HK-2 (cell line): ENCODE measurements around the gene ANKS1B.
"Not testable (repeated sequence)": the region's sequence is repeated elsewhere in the genome, so short reads cannot be mapped to it uniquely, and the experiment has no call there.

Experiments used
- DNase-seq: peaks from one replicate; pipeline ENCODE4 v3.0.0-alpha.2; 2018; ENCODE audit not compliant: unreplicated experiment

The ANKS1B gene

DNA sequence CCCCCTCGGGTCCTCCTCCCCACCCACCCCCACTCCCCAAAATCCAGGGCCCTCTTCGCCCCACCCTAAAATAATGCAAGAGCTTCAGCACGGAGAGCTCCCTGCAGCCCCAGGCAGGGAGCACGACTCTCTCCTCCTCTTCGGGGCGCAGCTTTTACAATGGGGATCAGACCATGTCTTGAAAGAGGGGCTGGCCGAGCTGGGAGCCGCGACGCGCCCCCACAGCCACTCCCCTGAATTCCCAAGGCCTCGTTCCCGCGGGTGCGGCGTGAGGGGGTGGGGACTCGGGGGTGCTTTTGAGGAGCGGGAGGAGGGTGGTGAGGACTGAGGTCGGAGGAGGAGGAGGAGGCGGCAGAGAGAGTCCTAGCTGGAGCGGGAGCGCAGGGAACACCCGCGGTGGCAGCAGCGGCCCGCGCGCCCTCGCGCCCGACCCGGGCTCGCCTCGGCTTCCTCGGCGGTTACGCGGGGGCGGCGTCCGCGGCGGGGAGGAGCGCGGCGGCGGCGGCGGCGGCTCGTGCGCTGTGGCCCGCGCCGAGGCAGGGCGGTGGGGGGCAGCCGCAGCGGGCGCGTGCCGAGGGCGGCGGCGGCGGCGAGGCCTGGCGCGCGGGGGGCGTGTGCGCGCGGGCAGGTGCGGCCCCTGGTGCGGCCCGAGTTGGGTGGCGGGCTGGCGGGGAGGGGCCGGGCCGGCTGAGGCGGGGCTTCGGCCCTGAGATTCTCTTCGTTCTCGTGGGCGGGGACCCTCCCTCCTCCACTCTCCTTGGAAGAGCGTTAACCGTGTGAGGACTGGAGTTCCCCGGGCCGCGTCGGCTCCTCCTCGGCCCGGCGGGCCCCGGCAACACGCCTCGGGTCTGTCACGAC, at the start of gene ANKS1B:
ANKS1B (minus strand) TSS at position 666 of the 858 bp plus-strand sequence. CDS start 699 bp downstream, outside the sequence.
- DNase-seq, result peak; percentile 74

DNA sequence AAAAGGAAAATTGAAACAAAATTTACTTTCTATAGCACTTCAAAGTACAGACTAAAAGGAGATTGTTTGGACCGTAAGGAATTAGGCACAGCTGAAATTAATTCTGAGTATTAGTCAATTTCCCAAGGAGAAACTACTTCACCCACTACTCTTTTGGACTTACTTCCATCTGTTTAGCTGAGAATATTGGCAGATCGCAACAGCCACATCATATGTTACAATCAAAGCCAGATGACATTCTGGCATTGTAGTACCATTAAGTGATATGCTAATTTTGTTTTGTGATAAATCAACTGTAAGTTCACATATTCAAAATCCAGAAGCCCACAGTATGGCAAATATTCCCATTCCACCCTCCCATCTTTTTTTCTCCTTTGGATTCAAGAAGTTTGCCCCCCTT, 47.1 kb upstream of the ANKS1B start:
- DNase-seq, result no peak

GRCh38 chr12:100027671-100028070, 42.9 kb upstream of the ANKS1B start:
- no peak for DNase-seq

DNA sequence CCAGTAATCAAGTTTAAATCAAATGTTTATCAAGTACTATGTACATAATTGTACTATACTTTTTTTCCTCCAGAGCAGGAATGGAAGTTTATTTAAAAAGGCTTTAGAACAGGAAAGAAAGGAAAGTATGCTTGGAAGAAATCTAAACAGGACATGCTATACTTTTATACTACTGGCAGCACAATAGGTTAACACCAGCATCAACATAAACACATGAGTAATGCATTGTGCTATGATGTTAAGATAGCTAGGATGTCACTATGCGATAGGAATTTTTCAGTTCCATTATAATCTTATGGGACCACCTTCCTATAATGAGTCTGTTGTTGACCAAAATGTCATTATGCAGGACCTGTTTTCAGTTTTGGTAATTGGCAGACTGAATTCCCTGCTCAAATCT, 41.5 kb upstream of the ANKS1B start:
- no peak for DNase-seq

DNA sequence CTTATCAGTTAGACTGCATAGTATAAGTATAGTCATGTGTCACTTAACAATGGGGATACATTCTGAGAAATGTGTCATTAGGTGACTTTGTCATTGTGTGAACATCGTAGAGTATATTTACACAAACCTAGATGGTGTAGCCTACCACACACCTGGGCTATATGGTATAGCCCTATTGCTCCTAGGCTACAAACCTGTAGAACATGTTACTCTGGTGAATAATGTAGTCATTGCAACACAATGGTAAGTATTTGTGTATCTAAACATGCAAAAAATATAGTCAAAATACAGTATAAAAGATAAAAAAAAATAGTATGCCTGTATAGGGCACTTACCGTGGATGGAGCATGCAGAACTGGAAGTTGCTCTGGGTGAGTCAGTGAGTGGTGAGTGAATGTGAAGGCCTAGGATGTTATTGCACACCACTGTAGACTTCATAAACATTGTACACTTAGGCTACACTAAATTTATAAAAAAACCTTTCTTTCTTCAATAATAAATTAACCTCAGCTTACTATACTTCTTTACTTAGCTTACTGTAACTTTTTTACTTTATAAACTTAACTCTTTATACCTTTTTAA, 40.3 kb upstream of the ANKS1B start:
- no peak for DNase-seq

DNA sequence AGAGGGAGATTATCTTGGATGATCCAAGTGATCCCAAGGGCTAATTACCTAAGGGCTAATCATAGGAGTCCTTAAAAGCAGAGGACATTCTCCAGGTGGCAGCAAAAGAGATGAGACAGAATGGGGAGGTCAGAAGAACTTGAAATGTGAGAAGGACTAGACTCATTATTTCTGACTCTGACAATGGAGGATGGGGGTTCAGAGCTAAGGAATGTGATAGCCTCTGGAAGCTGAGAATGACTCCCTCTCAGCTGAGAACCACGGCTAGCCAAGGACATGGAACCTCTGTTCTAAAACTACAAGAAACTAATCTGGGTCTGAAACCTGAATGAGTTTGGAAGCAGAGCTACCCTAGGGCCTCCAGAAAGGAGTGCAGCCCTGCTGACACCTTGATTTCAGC, 35.6 kb upstream of the ANKS1B start:
- no peak for DNase-seq

GRCh38 chr12:100017056-100017455, 32.3 kb upstream of the ANKS1B start:
- DNase-seq, result no peak

GRCh38 chr12:100016304-100016703, 31.6 kb upstream of the ANKS1B start:
- DNase-seq, result not testable (repeated sequence)

- not testable (repeated sequence) for DNase-seq
Observed at GRCh38 chr12:100005846-100006245, 21.1 kb upstream of the ANKS1B start.

DNA sequence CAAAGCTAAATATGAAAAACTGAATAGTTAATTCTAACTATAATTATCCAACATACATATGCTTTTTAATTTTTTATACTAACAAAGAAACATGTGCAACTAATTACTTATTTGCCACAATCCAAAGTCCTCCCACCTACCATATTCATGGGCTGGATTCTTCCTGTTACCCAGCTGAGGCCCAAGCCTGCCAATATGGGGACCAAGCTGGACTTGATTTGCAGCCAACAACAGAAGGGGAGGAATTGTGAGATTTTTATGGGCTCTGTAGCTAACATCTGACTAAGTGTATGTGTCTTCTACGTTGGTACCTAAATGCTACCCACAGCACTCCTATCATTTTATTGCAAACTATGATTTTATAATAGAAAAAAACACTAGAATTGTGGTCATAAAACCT, 13.1 kb upstream of the ANKS1B start:
- no peak for DNase-seq

DNA sequence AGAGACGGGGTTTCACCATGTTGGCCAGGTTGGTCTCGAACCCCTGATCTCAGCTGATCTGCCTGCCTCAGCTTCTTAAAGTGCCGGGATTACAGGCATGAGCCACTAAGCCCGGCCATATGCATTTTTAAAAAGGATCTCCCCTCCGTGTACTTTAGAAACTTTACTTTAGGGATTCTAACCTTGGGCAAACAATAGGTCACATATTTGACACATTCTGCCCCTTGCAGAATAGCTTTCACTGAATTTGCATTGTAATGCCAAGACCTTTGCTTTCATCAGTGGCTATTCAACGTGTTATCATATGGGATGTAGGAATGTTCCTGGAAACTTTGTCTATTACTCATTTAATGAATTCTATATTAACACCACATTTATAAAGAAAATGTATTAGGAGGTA, 11.4 kb upstream of the ANKS1B start:
- DNase-seq, result no peak

- no peak for DNase-seq
Observed at GRCh38 chr12:99985631-99986030, 895 bp upstream of the ANKS1B start.

- no peak for DNase-seq
Observed at GRCh38 chr12:99985129-99985570, 414 bp upstream of the ANKS1B start.

DNA sequence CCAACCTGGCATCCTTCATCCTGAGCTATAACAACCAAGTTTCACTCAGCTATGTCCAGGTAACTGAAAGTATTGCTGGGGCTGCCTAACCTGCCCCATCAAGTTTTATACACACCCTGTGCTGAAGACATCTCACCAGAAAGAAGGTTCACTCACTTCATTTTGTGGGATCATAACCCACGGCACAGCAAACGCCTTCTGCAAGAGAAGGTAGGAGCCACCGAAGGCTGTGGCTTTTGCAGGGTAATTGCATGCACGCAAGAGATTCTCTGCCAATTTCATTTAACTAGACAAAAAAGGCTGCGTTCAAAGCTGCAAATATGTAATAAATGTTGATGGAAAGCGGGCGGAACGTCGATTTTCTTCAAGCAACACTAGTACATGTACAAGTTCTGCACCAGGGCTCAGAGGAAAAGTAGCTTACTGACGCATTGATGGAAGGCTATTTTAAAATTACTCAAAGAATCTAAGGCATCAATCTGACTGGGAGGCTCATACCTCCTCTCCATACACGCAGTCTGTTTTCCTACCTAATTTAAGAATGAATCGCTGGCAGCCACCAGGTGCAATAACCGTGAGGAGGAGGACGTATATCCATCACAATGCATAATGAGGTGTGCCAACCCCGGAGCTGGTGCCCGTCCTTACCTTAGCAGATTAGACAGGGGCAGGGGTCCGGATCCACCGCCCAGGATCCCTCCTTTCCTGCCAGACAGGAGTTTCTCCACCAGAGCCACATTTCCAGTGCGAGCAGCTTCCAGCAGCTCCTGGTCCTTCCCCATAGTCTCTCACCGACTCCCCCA, 1.1 kb downstream of the ANKS1B start:
- DNase-seq, result no peak

DNA sequence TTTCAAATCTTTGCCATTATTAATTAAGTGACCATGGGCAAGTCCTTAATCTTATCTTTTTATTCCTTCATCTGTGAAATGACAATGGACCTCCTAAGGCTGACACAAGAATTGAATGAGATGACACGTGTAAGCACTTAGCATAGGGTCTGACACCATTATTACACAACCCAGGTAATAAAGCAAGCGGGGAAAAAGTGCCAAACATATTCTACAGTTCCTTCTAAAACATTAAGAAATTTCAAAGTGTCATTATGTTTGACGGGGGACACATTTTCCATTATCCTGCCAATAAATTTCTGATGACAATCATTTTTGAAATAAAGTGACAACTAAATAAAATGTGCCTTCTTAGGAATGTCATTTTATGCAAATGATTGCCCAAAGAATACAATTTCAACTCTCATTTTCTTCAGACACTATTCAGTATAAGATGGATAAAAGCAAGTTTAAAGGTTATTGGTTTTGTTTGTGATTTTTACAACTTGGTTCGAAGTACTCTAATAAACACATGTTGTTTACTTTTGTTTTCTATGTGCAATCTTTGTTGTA, 3.0 kb downstream of the ANKS1B start:
- DNase-seq, result no peak

DNA sequence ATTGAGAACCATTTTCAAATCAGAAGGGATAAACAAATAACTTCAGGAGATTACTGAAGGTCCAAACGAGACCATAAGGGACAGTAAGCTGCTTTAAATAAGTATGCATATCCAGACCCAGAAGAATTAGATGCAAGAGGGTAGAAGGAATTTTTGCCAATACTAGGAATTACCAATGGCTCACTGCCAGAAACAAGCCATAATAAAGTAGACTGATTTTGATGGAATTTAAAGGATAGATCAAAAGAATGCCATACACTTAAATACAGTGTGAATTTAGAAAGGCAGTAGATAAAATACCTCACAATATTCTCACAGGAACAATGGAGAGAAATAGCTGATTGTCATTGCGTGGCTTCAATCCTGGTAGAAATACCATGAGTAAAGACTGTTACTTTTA, 5.3 kb downstream of the ANKS1B start:
- no peak for DNase-seq

DNA sequence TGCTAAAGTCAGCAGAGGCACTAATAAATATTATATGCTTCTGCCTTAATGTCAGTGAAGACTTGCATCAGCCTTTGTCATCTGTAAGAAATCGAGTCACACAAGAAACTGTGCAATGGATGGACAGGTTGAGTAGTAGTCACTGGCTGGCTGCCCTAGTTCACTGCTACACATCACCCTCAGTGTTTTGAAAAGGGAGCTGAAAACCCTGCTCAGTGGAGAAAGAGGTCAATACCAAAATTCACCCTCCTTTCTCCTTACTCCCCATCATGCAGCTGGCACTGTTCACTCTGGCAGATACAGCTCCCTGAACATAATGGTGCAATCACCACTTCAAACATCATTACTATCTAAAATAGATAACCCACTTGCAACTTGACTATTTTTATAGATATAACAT, 6.6 kb downstream of the ANKS1B start:
- DNase-seq, result no peak

- no peak for DNase-seq
Observed at GRCh38 chr12:99977550-99977949, 7.2 kb downstream of the ANKS1B start.

DNA sequence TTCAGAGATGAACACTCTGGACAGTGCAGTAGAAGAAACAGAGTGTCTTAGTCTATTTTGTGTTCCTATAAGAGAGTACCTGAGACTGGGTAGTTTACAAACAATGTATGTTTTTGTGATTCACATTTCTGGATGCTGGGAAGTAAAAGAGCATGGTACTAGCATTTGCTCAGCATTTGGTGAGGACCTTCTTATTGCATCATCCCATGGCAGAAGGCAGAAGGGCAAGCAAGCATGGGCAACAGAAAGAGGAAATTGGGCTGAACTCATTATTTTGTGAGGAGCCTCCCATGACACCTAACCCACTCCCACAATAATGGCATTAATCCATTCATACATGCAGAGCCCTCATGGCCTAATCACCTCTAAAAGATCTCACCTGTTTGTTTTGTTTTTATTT, 8.0 kb downstream of the ANKS1B start:
- DNase-seq, result no peak

DNA sequence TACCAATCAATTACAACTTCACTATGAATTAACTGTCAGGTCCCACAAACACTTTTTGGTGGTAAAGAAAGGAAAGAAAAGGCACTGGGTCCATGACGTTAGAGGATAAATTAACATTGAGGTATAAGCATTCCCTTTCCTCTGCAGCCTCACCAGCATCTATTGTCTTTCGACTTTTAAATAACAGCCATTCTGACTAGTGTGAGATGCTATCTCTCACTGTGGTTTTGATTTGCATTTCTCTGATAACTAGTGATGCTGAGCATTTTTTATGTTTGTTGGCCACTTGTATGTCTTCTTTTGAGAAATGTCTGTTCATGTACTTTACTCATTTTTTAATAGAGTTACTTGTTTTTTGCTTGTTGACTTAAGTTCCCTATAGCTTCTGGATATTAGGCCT, 9.4 kb downstream of the ANKS1B start:
- no peak for DNase-seq

DNA sequence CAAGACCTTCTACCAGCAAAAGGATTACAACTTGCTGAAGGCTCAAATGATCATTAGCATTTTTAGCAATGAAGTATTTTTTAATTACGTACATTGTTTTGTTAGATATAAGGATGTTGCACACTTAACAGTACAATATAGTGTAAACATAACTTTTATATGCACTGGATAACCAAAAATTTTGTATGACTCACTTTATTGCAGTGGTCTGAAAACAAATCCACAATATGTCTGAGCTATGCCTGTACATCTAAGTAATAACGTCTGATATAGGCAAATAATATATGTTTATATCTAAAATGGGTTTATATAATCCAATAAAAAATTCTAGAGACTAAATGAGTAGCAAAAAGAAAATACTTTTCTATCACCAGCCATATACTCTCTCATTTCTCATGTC, 10.6 kb downstream of the ANKS1B start:
- no peak for DNase-seq

DNA sequence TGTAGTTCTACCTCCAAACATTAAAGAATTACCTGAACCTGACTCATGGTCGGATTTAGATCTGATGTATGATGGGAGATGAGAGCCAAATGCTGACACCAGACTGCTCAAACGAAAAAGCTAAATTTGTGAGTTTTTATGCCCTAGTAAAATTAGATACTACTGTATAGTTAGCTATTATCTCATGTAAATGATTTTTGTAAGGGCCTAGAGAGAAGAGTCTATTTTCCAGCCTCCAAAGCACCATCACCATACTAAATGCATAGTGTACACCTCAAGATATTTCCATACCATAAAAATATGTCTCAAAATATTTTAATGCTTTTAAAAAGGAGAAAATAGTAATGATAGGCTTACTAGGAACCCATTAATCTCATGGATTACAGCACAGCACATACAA, 18.3 kb downstream of the ANKS1B start:
- DNase-seq, result no peak
